HFF-Myc (cell line): ENCODE measurements around the gene SNX19.
A peak's percentile ranks its signal among the peaks of the same experiment; 100 is the strongest.

Experiments used
- DNase-seq: peaks from one replicate; pipeline ENCODE4 v3.0.0-alpha.2; 2011; ENCODE audit warnings: low read depth; ENCODE audit errors: extremely low read depth
- H3K4me3 ChIP-seq: replicated peaks from 2 replicates; pipeline ENCODE4 v1.5.1; 2011; ENCODE audit warnings: low read depth, mild to moderate bottlenecking, control low read depth, low read length
- TF ChIP-seq, protein P1 (sequence below): IDR thresholded peaks from 2 replicates; pipeline ENCODE4 v1.5.1; 2012; ENCODE audit warnings: mild to moderate bottlenecking, low read depth, low read length, control low read depth; ENCODE audit errors: missing control alignments

Gene SNX19, protein sequence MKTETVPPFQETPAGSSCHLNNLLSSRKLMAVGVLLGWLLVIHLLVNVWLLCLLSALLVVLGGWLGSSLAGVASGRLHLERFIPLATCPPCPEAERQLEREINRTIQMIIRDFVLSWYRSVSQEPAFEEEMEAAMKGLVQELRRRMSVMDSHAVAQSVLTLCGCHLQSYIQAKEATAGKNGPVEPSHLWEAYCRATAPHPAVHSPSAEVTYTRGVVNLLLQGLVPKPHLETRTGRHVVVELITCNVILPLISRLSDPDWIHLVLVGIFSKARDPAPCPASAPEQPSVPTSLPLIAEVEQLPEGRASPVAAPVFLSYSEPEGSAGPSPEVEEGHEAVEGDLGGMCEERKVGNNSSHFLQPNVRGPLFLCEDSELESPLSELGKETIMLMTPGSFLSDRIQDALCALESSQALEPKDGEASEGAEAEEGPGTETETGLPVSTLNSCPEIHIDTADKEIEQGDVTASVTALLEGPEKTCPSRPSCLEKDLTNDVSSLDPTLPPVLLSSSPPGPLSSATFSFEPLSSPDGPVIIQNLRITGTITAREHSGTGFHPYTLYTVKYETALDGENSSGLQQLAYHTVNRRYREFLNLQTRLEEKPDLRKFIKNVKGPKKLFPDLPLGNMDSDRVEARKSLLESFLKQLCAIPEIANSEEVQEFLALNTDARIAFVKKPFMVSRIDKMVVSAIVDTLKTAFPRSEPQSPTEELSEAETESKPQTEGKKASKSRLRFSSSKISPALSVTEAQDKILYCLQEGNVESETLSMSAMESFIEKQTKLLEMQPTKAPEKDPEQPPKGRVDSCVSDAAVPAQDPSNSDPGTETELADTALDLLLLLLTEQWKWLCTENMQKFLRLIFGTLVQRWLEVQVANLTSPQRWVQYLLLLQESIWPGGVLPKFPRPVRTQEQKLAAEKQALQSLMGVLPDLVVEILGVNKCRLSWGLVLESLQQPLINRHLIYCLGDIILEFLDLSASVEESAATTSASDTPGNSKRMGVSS

GRCh38 chr11:130916238-130916855 lies at the start of gene SNX19:
Gene SNX19, minus strand, starts transcription at chr11:130916479. Its CDS starts 540 bp downstream, at chr11:130915939.
- TF ChIP-seq, protein P1, sequence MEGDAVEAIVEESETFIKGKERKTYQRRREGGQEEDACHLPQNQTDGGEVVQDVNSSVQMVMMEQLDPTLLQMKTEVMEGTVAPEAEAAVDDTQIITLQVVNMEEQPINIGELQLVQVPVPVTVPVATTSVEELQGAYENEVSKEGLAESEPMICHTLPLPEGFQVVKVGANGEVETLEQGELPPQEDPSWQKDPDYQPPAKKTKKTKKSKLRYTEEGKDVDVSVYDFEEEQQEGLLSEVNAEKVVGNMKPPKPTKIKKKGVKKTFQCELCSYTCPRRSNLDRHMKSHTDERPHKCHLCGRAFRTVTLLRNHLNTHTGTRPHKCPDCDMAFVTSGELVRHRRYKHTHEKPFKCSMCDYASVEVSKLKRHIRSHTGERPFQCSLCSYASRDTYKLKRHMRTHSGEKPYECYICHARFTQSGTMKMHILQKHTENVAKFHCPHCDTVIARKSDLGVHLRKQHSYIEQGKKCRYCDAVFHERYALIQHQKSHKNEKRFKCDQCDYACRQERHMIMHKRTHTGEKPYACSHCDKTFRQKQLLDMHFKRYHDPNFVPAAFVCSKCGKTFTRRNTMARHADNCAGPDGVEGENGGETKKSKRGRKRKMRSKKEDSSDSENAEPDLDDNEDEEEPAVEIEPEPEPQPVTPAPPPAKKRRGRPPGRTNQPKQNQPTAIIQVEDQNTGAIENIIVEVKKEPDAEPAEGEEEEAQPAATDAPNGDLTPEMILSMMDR = peak; percentile 87
- peak; percentile 67 for DNase-seq

DNA sequence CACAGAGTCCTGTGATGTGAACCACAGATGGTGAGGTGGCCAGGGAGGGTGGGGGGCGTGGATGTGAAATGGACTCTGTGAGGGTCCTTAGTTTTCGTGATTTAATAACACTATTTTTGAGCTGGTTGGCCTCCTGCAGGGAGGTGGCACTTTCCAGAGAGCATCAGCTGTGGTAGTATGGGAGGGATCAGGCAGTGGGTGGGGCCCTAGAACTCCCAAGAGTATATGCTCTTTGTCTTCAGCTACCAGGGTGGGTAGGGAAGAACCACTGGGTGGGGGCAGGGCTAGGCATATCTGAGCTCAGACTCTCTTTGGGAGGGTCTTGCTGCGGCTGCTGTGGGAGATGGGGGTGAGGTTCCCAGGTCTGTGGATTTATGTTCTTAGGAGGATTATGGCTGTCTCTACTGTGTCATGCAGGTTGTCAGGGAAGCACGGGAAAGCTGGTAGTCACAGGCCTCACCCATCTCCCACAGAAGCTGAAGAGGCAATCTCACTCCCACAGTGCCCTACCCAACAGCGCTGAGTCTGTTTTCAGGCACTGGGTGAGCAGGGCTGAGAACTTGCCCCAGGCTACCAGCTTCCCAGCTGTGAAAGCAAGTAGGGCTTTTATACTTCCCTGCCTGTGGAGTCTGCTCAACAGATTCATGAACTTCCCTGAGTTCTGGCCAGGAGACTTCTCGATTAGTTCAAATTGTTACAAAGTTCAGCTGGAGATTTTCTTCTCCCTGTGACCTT lies 47.9 kb upstream of the SNX19 start:
- TF ChIP-seq, protein P1 = no peak
- H3K4me3 ChIP-seq = no peak overlapping the region
- DNase-seq = no peak

More at GRCh38 chr11:130916238-130916855, at the start of gene SNX19:
- peak within 1 kb of the TSS; percentile 76 for H3K4me3 ChIP-seq

DNA sequence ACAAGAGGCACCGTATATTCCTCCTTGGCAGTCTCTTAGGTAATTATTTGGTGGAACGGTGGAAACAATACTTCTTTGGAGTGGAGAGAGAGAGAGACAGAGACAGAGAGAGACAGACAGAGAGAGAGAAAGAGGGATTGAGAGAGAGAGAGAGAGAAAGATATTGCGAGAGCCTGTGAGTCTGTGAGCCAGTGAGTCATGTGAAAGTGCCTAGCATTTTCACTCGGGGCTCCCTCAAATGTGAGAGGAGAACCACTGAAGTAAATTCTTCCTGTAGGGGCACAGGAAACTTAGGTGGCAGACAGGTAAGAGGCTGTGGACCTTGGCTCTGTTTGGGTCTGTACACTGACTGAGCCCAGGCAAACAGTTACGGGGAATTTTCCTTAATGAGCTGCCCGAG lies 31.6 kb upstream of the SNX19 start:
- TF ChIP-seq, protein P1 = no peak

DNA sequence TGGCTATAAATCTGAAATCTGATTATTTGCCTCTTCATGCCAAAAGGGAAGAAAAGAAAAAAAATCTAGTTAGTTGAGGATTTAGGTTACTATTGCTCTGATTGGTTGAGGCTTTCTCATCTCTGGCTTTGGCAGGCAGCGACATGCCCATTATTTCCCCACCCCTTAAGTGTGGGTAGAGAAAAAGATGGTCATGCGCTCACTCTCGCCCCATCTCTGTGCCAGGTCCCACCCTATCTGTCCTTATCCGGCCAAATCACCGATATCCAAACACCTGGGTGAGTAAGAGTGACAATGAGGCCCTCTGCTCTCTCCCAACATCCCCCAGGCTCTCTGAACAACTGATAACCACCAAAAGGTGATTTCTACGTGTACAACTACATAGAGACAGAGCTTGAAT lies 31.2 kb upstream of the SNX19 start:
- no peak overlapping the region for H3K4me3 ChIP-seq
- no peak for DNase-seq
- TF ChIP-seq, protein P1 = no peak

More for the DNA sequence above, 31.6 kb upstream of the SNX19 start:
- no peak overlapping the region for H3K4me3 ChIP-seq
- no peak for DNase-seq

DNA sequence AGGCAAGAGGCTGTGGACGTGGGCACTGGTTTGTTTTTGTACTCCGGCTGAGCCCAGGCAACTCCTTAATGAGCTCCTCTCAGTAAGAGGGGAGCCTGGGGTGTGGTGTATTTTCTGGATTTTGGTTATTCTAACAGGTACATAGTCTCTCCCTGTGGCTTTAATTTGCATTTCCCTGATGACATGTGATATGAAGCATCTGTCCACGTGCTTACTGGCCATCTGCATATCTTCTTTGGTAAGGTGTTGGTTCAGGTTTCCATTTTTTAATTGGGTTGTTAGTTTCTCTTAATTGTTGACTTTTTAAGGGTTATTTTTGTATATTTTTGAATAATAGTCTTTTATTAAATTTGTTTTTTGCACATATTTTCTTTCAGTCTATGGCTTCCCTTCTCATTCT lies 30.8 kb upstream of the SNX19 start:
- TF ChIP-seq, protein P1 = no peak
- no peak for DNase-seq
- H3K4me3 ChIP-seq = no peak overlapping the region

GRCh38 chr11:130945896-130946295 lies 29.6 kb upstream of the SNX19 start:
- peak; percentile 74 for DNase-seq
- H3K4me3 ChIP-seq = no peak overlapping the region

More at GRCh38 chr11:130945896-130946295, 29.6 kb upstream of the SNX19 start:
- TF ChIP-seq, protein P1 = no peak
